Measurements from ENCODE around the gene UBL4A. TPM values are rescaled to one million over a fixed set of nuclear protein-coding genes. Genes with fewer than 3 reads are reported as not detected.
A peak's percentile ranks its signal among the peaks of the same experiment; 100 is the strongest.

The UBL4A gene
- polyA plus RNA-seq, 1 donor (not counting 4 experiments of a cell fraction or from before 2014, with no cell fraction given), result 15.2 TPM

DNA sequence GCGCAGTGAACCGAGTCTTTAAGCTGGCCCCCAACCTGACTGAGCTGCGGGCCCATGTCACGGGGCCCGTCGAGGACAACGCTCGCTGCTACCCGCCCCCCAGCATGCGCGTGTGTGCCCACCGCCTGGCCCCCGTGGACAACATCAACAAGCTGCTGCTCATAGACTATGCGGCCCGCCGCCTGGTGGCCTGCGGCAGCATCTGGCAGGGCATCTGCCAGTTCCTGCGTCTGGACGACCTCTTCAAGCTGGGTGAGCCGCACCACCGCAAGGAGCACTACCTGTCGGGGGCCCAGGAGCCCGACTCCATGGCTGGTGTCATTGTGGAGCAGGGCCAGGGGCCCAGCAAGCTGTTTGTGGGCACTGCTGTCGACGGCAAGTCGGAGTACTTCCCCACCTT is 26.1 kb downstream of the UBL4A start:
- Histone ChIP-seq H3K9me3 (ENCODE audit: control insufficient read depth, low read depth, low read length) (no peaks in the 10 kb centered on the region), H3K27me3 (ENCODE audit: control insufficient read depth, extremely low read depth, insufficient read depth, low read length) (no peaks in the 10 kb centered on the region), H3K9ac (ENCODE audit: control insufficient read depth, extremely low read depth, insufficient read depth, low read length) (no peak overlapping the region), H2AFZ (ENCODE audit: control insufficient read depth, low read length) (no peak overlapping the region), H3K27ac (ENCODE audit: control insufficient read depth, insufficient read depth, low read length) (no peak overlapping the region), H3K4me3 (ENCODE audit: control insufficient read depth in 2 of 3, extremely low read depth in 1 of 3, insufficient read depth in 2 of 3, low read depth in 1 of 3, low read length in 3 of 3) (no peak overlapping the region), H3K36me3 (ENCODE audit: control insufficient read depth in 2 of 2, extremely low read depth in 1 of 2, insufficient read depth in 2 of 2, low read length in 2 of 2) (peaks cover 0 to 3% of the 10 kb centered on the region in 2 experiments), H3K79me2 (ENCODE audit: control insufficient read depth, insufficient read depth, low read length) (peaks cover 8% of the 10 kb centered on the region), H3K4me2 (ENCODE audit: control insufficient read depth, extremely low read depth, insufficient read depth, low read depth, low read length) (no peak overlapping the region), H4K20me1 (ENCODE audit: control insufficient read depth, extremely low read depth, insufficient read depth, low read length) (no peaks in the 10 kb centered on the region), H3K9me1 (ENCODE audit: control insufficient read depth, extremely low read depth, insufficient read depth, low read length) (no peaks in the 10 kb centered on the region), H3K4me1 (ENCODE audit: control insufficient read depth, extremely low read depth, insufficient read depth, low read length) (peaks cover 4% of the 10 kb centered on the region)
- dilution Hi-C loops (cut with MboI; ENCODE audit: extremely low pct_ligation_motif_present, low sequenced_read_pairs), result no loop called here
- no peak for DNase-seq (ENCODE audit: low read depth, low spot score)
- FAIRE-seq, result no peak
- no peak for TF ChIP-seq EZH2 (IDR thresholded peaks at IDR 0.05; ENCODE audit: low read length)
- TF ChIP-seq, protein P1, sequence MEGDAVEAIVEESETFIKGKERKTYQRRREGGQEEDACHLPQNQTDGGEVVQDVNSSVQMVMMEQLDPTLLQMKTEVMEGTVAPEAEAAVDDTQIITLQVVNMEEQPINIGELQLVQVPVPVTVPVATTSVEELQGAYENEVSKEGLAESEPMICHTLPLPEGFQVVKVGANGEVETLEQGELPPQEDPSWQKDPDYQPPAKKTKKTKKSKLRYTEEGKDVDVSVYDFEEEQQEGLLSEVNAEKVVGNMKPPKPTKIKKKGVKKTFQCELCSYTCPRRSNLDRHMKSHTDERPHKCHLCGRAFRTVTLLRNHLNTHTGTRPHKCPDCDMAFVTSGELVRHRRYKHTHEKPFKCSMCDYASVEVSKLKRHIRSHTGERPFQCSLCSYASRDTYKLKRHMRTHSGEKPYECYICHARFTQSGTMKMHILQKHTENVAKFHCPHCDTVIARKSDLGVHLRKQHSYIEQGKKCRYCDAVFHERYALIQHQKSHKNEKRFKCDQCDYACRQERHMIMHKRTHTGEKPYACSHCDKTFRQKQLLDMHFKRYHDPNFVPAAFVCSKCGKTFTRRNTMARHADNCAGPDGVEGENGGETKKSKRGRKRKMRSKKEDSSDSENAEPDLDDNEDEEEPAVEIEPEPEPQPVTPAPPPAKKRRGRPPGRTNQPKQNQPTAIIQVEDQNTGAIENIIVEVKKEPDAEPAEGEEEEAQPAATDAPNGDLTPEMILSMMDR (optimal IDR thresholded peaks at IDR 0.05 in 1 of 3, IDR thresholded peaks at IDR 0.05 in 1 of 3, conservative IDR thresholded peaks at IDR 0.05 in 1 of 3; ENCODE audit: extremely low read depth in 1 of 3, insufficient read depth in 2 of 3, low read length in 3 of 3), result peak in 2 of 3 experiments; percentile 24 to 49

DNA sequence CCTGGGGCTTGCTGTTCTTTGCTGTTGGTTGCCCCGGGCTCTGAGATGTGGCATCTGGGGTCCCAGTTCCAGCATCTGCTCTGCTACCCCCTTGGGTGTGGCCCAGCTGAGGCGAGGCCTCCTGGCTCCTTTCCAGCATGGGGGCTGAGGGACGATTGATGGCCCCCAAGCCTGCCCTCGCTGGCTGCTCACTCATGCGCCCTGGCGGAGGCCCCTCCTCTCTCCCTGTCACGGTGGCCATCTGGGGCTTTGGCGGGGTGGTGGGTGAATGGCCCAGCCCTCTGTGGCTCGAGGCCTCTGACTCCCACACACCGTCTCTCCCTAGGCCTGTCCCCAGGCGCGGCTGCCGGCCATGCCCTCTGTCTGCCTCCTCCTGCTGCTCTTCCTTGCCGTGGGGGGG is 26.6 kb downstream of the UBL4A start:
- peaks cover 4% of the 10 kb centered on the region for H3K4me1 ChIP-seq (ENCODE audit: control insufficient read depth, extremely low read depth, insufficient read depth, low read length)
- H3K27ac ChIP-seq (ENCODE audit: control insufficient read depth, insufficient read depth, low read length), result no peak overlapping the region
- no peaks in the 10 kb centered on the region for H4K20me1 ChIP-seq (ENCODE audit: control insufficient read depth, extremely low read depth, insufficient read depth, low read length)
- no peaks in the 10 kb centered on the region for H3K9me3 ChIP-seq (ENCODE audit: control insufficient read depth, low read depth, low read length)
- FAIRE-seq, result no peak
- H3K27me3 ChIP-seq (ENCODE audit: control insufficient read depth, extremely low read depth, insufficient read depth, low read length), result no peaks in the 10 kb centered on the region
- no peak for DNase-seq (ENCODE audit: low read depth, low spot score)
- no peak overlapping the region for H2AFZ ChIP-seq (ENCODE audit: control insufficient read depth, low read length)
- peaks cover 0 to 3% of the 10 kb centered on the region in 2 experiments for H3K36me3 ChIP-seq (ENCODE audit: control insufficient read depth in 2 of 2, extremely low read depth in 1 of 2, insufficient read depth in 2 of 2, low read length in 2 of 2)
- peaks cover 8% of the 10 kb centered on the region for H3K79me2 ChIP-seq (ENCODE audit: control insufficient read depth, insufficient read depth, low read length)
- peak overlapping the region in 1 of 3 experiments; percentile 48 for H3K4me3 ChIP-seq (ENCODE audit: control insufficient read depth in 2 of 3, extremely low read depth in 1 of 3, insufficient read depth in 2 of 3, low read depth in 1 of 3, low read length in 3 of 3)
- TF ChIP-seq, protein P1 (optimal IDR thresholded peaks at IDR 0.05 in 1 of 3, IDR thresholded peaks at IDR 0.05 in 1 of 3, conservative IDR thresholded peaks at IDR 0.05 in 1 of 3; ENCODE audit: extremely low read depth in 1 of 3, insufficient read depth in 2 of 3, low read length in 3 of 3), result no peak
- TF ChIP-seq EZH2 (IDR thresholded peaks at IDR 0.05; ENCODE audit: low read length), result no peak
- no peak overlapping the region for H3K9ac ChIP-seq (ENCODE audit: control insufficient read depth, extremely low read depth, insufficient read depth, low read length)
- H3K9me1 ChIP-seq (ENCODE audit: control insufficient read depth, extremely low read depth, insufficient read depth, low read length), result no peaks in the 10 kb centered on the region
- H3K4me2 ChIP-seq (ENCODE audit: control insufficient read depth, extremely low read depth, insufficient read depth, low read depth, low read length), result peak overlapping the region; percentile 66
- dilution Hi-C loops (cut with MboI; ENCODE audit: extremely low pct_ligation_motif_present, low sequenced_read_pairs), result no loop called here

Measured in keratinocyte (primary cell).